Measurements from ENCODE around the gene FHIP1B. TPM values are rescaled to one million over a fixed set of nuclear protein-coding genes. Genes with fewer than 3 reads are reported as not detected.
A peak's percentile ranks its signal among the peaks of the same experiment; 100 is the strongest.

The FHIP1B gene
- total RNA-seq, 3 donors from 2014 or later, result 21.5 to 27.1 (median 22.9) TPM

GRCh38 chr11:6201481-6201880 is 33.0 kb downstream of the FHIP1B start:
- Mint-ChIP-seq H3K36me3 (ENCODE audit: insufficient read depth) (peaks cover 15% of the 10 kb centered on the region), H3K27me3 (ENCODE audit: low read depth) (no peaks in the 10 kb centered on the region), H3K4me1 (ENCODE audit: low read depth) (peaks cover 43% of the 10 kb centered on the region), H3K4me3 (no peak overlapping the region), H3K9me3 (no peaks in the 10 kb centered on the region)
- DNase-seq (no peak), ATAC-seq (peak; percentile 47 to 66)

- Mint-ChIP-seq H3K9me3 (no peaks in the 10 kb centered on the region), H3K4me3 (no peak overlapping the region), H3K36me3 (ENCODE audit: insufficient read depth) (peaks cover 14% of the 10 kb centered on the region), H3K27me3 (ENCODE audit: low read depth) (peaks cover 2% of the 10 kb centered on the region), H3K4me1 (ENCODE audit: low read depth) (peaks cover 48% of the 10 kb centered on the region)
- DNase-seq, result no peak
- ATAC-seq, result no peak
These were observed 33.5 kb downstream of the FHIP1B start for GRCh38 chr11:6200975-6201374.

- no peak for ATAC-seq
- H3K36me3 Mint-ChIP-seq (ENCODE audit: insufficient read depth), result peaks cover 3% of the 10 kb centered on the region
These were observed 35.1 kb downstream of the FHIP1B start, which contains the start of gene OR52W1 for GRCh38 chr11:6199174-6199810. Gene OR52W1 (plus strand): TSS chr11:6199224. CDS start chr11:6199224, 0 bp downstream.

GRCh38 chr11:6197466-6198200 is 36.8 kb downstream of the FHIP1B start:
- no peaks in the 10 kb centered on the region for H3K36me3 Mint-ChIP-seq (ENCODE audit: insufficient read depth)
- no peak overlapping the region for H3K4me3 Mint-ChIP-seq
- H3K4me1 Mint-ChIP-seq (ENCODE audit: low read depth), result peaks cover 24% of the 10 kb centered on the region
- H3K9me3 Mint-ChIP-seq, result no peaks in the 10 kb centered on the region
- DNase-seq, result no peak
- H3K27me3 Mint-ChIP-seq (ENCODE audit: low read depth), result peaks cover 2% of the 10 kb centered on the region
- ATAC-seq, result no peak

More at GRCh38 chr11:6199174-6199810, 35.1 kb downstream of the FHIP1B start, which contains the start of gene OR52W1:
- H3K27me3 Mint-ChIP-seq (ENCODE audit: low read depth), result peaks cover 2% of the 10 kb centered on the region
- no peak within 1 kb of the TSS for H3K4me3 Mint-ChIP-seq
- peaks cover 40% of the 10 kb centered on the region for H3K4me1 Mint-ChIP-seq (ENCODE audit: low read depth)
- no peaks in the 10 kb centered on the region for H3K9me3 Mint-ChIP-seq
- DNase-seq, result no peak

GRCh38 chr11:6196396-6196795 is 38.0 kb downstream of the FHIP1B start:
- peaks cover 2% of the 10 kb centered on the region for H3K27me3 Mint-ChIP-seq (ENCODE audit: low read depth)
- H3K9me3 Mint-ChIP-seq, result no peaks in the 10 kb centered on the region
- peaks cover 18% of the 10 kb centered on the region for H3K4me1 Mint-ChIP-seq (ENCODE audit: low read depth)
- H3K4me3 Mint-ChIP-seq, result no peak overlapping the region
- ATAC-seq (peak; percentile 62 to 67), DNase-seq (no peak)
- H3K36me3 Mint-ChIP-seq (ENCODE audit: insufficient read depth), result no peaks in the 10 kb centered on the region

- no peak overlapping the region for H3K4me3 Mint-ChIP-seq
- H3K27me3 Mint-ChIP-seq (ENCODE audit: low read depth), result peaks cover 2% of the 10 kb centered on the region
- peaks cover 10% of the 10 kb centered on the region for H3K4me1 Mint-ChIP-seq (ENCODE audit: low read depth)
- no peaks in the 10 kb centered on the region for H3K36me3 Mint-ChIP-seq (ENCODE audit: insufficient read depth)
- ATAC-seq (peak in 1 of 2 donors; percentile 56), DNase-seq (no peak)
- no peaks in the 10 kb centered on the region for H3K9me3 Mint-ChIP-seq
These were observed 40.3 kb downstream of the FHIP1B start for GRCh38 chr11:6194065-6194581.

GRCh38 chr11:6191742-6192141 is 42.7 kb downstream of the FHIP1B start:
- Mint-ChIP-seq H3K36me3 (ENCODE audit: insufficient read depth) (no peaks in the 10 kb centered on the region), H3K27me3 (ENCODE audit: low read depth) (peaks cover 2% of the 10 kb centered on the region), H3K4me3 (no peak overlapping the region), H3K9me3 (no peaks in the 10 kb centered on the region), H3K4me1 (ENCODE audit: low read depth) (peaks cover 8% of the 10 kb centered on the region)
- ATAC-seq (no peak), DNase-seq (no peak)

- DNase-seq (no peak), ATAC-seq (no peak)
- peaks cover 4% of the 10 kb centered on the region for H3K9me3 Mint-ChIP-seq
- H3K36me3 Mint-ChIP-seq (ENCODE audit: insufficient read depth), result no peaks in the 10 kb centered on the region
- peaks cover 10% of the 10 kb centered on the region for H3K27me3 Mint-ChIP-seq (ENCODE audit: low read depth)
- H3K4me1 Mint-ChIP-seq (ENCODE audit: low read depth), result peaks cover 5% of the 10 kb centered on the region
- H3K4me3 Mint-ChIP-seq, result no peak overlapping the region
These were observed 59.0 kb downstream of the FHIP1B start for GRCh38 chr11:6175440-6175839.

- Mint-ChIP-seq H3K4me3 (no peak within 1 kb of the TSS), H3K9me3 (peaks cover 3% of the 10 kb centered on the region), H3K27me3 (ENCODE audit: low read depth) (peaks cover 12% of the 10 kb centered on the region), H3K36me3 (ENCODE audit: insufficient read depth) (no peaks in the 10 kb centered on the region), H3K4me1 (ENCODE audit: low read depth) (no peaks in the 10 kb centered on the region)
- DNase-seq (no peak), ATAC-seq (no peak)
These were observed 64.2 kb downstream of the FHIP1B start, which contains the start of gene OR52B2 for GRCh38 chr11:6170226-6170625. Gene OR52B2 (minus strand): TSS chr11:6170326. CDS start chr11:6170326, 0 bp downstream.

Other genes starting within 250 kb of the FHIP1B start
- gene OR52L1, start 247.7 kb downstream of the FHIP1B start, total RNA-seq, result not detected
- gene OR56A4, start 227.7 kb downstream of the FHIP1B start, total RNA-seq, result not detected
- not detected for gene OR56A1, start 203.9 kb downstream of the FHIP1B start, total RNA-seq
- not detected for gene OR56B4, start 127.0 kb downstream of the FHIP1B start, total RNA-seq
- not detected for gene OR52B2, start 64.3 kb downstream of the FHIP1B start, total RNA-seq
- gene OR52W1, start 35.4 kb downstream of the FHIP1B start, total RNA-seq, result not detected
- not detected for gene C11orf42, start 29.1 kb downstream of the FHIP1B start, total RNA-seq
- gene CNGA4, start 4.5 kb upstream of the FHIP1B start, total RNA-seq, result not detected
- gene CCKBR, start 25.2 kb upstream of the FHIP1B start, total RNA-seq, result not detected
- gene CAVIN3, start 85.9 kb upstream of the FHIP1B start, total RNA-seq, result 10 to 100 TPM in 2 of 3 donors, 1 to 10 TPM in 1; 8.6 to 26.1 (median 14.0) TPM
- gene SMPD1, start 155.8 kb upstream of the FHIP1B start, total RNA-seq, result 10 to 100 TPM; 13.1 to 18.2 (median 16.3) TPM
- 10 to 100 TPM; 25.7 to 34.5 (median 27.9) TPM for gene APBB1, start 184.5 kb upstream of the FHIP1B start, total RNA-seq
- 1 to 10 TPM in 1 of 3 donors, under 1 TPM in 2; 0.71 to 2.0 (median 0.96) TPM for gene HPX, start 206.4 kb upstream of the FHIP1B start, total RNA-seq
- 1 to 10 TPM; 3.2 to 4.3 (median 3.6) TPM for gene TRIM3, start 239.3 kb upstream of the FHIP1B start, total RNA-seq
- gene ARFIP2, start 246.7 kb upstream of the FHIP1B start, total RNA-seq, result 10 to 100 TPM; 55.4 to 59.6 (median 56.5) TPM
- 10 to 100 TPM; 45.4 to 48.5 (median 48.1) TPM for gene TIMM10B, start 246.9 kb upstream of the FHIP1B start, total RNA-seq